Smooth muscle cell (in vitro differentiated cells): ENCODE measurements around the gene BRSK1. TPM values are rescaled to one million over a fixed set of nuclear protein-coding genes. Genes with fewer than 3 reads are reported as not detected.

ENCODE experiments used
- DNase-seq: peaks from one replicate; lab custom pipeline; 2025; ENCODE audit not compliant: unreplicated experiment; lab: John Stamatoyannopoulos, UW
- H2AFZ ChIP-seq: fragments of 200-600 bp; sonication (generic); 2 replicates; pipeline ENCODE4 v1.6.0; 2016; ENCODE audit warnings: antibody characterized with exemption, low read depth, mild to moderate bottlenecking
- H3F3A ChIP-seq: fragments of 200-600 bp; sonication (generic); 2 replicates; pipeline ENCODE4 v1.6.0; 2017; ENCODE audit warnings: antibody characterized with exemption, low read depth
- H3K27ac ChIP-seq: fragments of 200-600 bp; sonication (generic); 2 replicates; pipeline ENCODE4 v1.5.1; 2016; ENCODE audit warnings: low read depth, mild to moderate bottlenecking
- H3K27me3 ChIP-seq: fragments of 200-600 bp; sonication (generic); 2 replicates; pipeline ENCODE4 v1.6.1; 2016; ENCODE audit warnings: low read depth, mild to moderate bottlenecking
- H3K36me3 ChIP-seq: fragments of 200-600 bp; sonication (generic); 2 replicates; pipeline ENCODE4 v1.5.1; 2016; ENCODE audit warnings: low read depth
- H3K4me1 ChIP-seq: fragments of 200-600 bp; sonication (generic); 2 replicates; pipeline ENCODE4 v1.5.1; 2016; ENCODE audit warnings: low read depth
- H3K4me2 ChIP-seq: fragments of 200-600 bp; sonication (generic); 2 replicates; pipeline ENCODE4 v1.6.0; 2016; ENCODE audit warnings: mild to moderate bottlenecking
- H3K4me3 ChIP-seq: fragments of 200-600 bp; sonication (generic); 2 replicates; pipeline ENCODE4 v1.5.1; 2016; ENCODE audit warnings: mild to moderate bottlenecking
- H3K79me2 ChIP-seq: fragments of 200-600 bp; sonication (generic); 2 replicates; pipeline ENCODE4 v1.6.0; 2016; ENCODE audit warnings: low read depth, mild to moderate bottlenecking
- H3K9ac ChIP-seq: fragments of 200-600 bp; sonication (generic); 2 replicates; pipeline ENCODE4 v1.6.0; 2016; ENCODE audit warnings: low read depth
- H3K9me3 ChIP-seq: fragments of 200-600 bp; sonication (generic); replicated peaks from 2 replicates; pipeline ENCODE4 v1.5.1; 2016; ENCODE audit warnings: low read depth
- H4K20me1 ChIP-seq: fragments of 200-600 bp; sonication (generic); 2 replicates; pipeline ENCODE4 v1.6.0; 2016; ENCODE audit warnings: low read depth
- WGBS: methylation state at CpG from one replicate; pipeline ENCODE4 v1.1.7; 2016; ENCODE audit warnings: low lambda C conversion rate; 5-methylcytosine and 5-hydroxymethylcytosine counted together
- polyA plus RNA-seq: library from polyadenylated mRNA; unstranded; fragments of >200 nt; fragmentation: Nextera tagmentation; extraction: Ambion mirVana; gene quantifications from 2 replicates; pipeline ENCODE4 v1.2.1, GENCODE V29; 2016
- total RNA-seq: library from RNA; depleted of rRNA; stranded (reverse); fragments of >200 nt; gene quantifications from 2 replicates; pipeline ENCODE4 v1.2.3, GENCODE V29; 2014
- TF ChIP-seq, protein P1 (sequence below): fragments of 200-600 bp; sonication (generic); IDR thresholded peaks from 2 replicates; pipeline ENCODE4 v1.5.1; 2017; ENCODE audit warnings: borderline replicate concordance, mild to moderate bottlenecking, antibody characterized with exemption; ENCODE audit not compliant: insufficient read depth, poor library complexity, severe bottlenecking

Gene BRSK1
- total and polyA plus RNA-seq, 2 experiments from 2014 or later: 3.0 to 5.0 TPM

DNA sequence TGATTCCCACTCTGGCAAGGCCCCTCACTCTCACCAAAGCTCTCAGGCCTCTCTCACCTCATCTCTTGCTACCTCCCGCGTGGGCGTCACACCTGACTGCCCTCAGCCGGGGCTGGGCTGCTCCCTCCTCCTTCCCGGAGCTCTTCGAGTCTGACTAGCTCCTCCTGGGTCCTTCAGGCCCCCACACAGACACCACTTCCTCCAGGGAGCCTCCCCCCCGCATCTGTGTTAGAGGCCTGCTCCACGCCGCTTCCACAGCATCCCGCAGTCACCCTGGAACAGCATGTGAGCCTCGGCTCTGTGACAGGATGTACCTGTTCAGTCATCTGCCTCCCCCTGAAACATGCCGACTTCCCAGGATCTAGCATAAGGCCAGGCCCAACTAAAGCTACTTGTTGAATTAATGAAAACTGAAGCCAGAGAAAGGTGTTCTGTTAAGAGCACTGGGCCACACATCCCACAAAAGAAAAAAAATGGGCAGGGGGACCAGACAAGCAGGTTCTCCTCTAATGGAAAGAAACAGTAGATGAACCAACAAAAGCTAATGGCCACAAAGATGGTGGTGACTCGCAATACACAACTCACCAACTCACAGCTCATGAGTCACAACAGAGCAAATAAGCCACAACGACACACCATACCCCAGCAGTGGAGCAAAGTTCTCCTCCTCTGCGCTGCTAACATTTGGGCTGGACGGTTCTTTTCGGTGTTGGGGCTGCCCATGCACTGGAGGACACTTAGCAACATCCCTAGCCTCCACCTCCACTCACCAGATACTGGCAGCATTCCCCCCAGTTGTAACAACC lies 28.0 kb upstream of the BRSK1 start:
- TF ChIP-seq, protein P1, sequence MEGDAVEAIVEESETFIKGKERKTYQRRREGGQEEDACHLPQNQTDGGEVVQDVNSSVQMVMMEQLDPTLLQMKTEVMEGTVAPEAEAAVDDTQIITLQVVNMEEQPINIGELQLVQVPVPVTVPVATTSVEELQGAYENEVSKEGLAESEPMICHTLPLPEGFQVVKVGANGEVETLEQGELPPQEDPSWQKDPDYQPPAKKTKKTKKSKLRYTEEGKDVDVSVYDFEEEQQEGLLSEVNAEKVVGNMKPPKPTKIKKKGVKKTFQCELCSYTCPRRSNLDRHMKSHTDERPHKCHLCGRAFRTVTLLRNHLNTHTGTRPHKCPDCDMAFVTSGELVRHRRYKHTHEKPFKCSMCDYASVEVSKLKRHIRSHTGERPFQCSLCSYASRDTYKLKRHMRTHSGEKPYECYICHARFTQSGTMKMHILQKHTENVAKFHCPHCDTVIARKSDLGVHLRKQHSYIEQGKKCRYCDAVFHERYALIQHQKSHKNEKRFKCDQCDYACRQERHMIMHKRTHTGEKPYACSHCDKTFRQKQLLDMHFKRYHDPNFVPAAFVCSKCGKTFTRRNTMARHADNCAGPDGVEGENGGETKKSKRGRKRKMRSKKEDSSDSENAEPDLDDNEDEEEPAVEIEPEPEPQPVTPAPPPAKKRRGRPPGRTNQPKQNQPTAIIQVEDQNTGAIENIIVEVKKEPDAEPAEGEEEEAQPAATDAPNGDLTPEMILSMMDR: no peak
- 80% methylated on average over 17 of the region's 17 CpGs for WGBS
- H3K36me3 ChIP-seq: no peaks in the 10 kb centered on the region
- peaks cover 14% of the 10 kb centered on the region for H3F3A ChIP-seq
- peak overlapping the region; percentile 100 for H3K4me2 ChIP-seq
- H3K9ac ChIP-seq: no peak overlapping the region
- peaks cover 74% of the 10 kb centered on the region for H4K20me1 ChIP-seq
- no peak for DNase-seq
- no peak overlapping the region for H3K27ac ChIP-seq
- H3K9me3 ChIP-seq: no peaks in the 10 kb centered on the region
- peaks cover 33% of the 10 kb centered on the region for H3K4me1 ChIP-seq
- no peaks in the 10 kb centered on the region for H3K27me3 ChIP-seq
- peaks cover 75% of the 10 kb centered on the region for H3K79me2 ChIP-seq
- H2AFZ ChIP-seq: no peak overlapping the region
- peak overlapping the region; percentile 90 for H3K4me3 ChIP-seq

DNA sequence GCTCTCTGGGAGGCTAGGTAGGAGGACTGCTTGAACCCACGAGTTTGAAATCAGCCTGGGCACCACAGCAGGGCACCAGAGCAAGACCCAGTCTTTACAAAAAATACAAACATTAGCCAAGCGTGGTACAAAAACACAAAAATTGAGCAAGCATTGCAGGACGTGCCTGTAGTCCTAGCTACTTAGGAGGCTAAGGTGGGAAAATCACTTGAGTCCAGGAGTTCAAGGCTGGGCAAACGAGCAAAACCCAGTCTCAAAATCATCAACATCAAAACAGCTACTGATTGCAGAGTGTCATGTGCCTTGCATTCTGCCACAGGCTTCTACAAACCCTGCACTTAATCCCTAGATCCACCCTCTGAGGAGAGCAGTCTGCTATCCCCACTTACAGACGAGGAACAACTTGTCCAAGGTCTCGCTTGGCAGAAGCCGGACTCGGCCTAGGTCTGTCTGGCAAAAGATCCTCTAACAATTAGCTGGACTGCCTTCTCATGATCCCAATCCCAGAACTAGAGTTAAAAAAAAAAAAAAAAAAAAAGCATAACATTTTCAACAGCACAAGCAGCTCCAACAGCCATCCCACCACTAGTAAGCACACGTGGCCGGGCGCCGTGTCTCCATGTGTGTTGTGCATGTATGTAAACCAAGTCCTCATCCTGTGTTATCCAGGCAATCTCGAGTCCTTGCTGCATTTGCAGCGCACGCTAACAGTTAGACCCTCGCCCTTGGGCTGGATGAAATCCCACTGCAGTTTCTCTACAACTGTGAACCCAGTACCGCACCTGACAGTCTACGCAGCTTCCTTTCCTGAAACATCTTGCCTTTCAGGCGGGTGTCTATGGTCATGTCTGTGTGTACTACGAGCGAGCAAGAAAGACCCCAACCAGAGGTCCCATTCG lies 27.0 kb upstream of the BRSK1 start:
- peaks cover 65% of the 10 kb centered on the region for H3K79me2 ChIP-seq
- WGBS: 74% methylated on average over 22 of the region's 22 CpGs
- no peak for DNase-seq
- peak overlapping the region; percentile 90 for H3K4me3 ChIP-seq
- no peaks in the 10 kb centered on the region for H3K36me3 ChIP-seq
- H3K4me2 ChIP-seq: peak overlapping the region; percentile 100
- no peaks in the 10 kb centered on the region for H3K9me3 ChIP-seq
- peaks cover 16% of the 10 kb centered on the region for H3F3A ChIP-seq
- TF ChIP-seq, protein P1: no peak
- H4K20me1 ChIP-seq: peaks cover 64% of the 10 kb centered on the region
- no peaks in the 10 kb centered on the region for H3K27me3 ChIP-seq
- H3K9ac ChIP-seq: no peak overlapping the region
- H3K27ac ChIP-seq: no peak overlapping the region
- no peak overlapping the region for H2AFZ ChIP-seq
- H3K4me1 ChIP-seq: peaks cover 33% of the 10 kb centered on the region

GRCh38 chr19:55257461-55258420 lies 26.1 kb upstream of the BRSK1 start:
- no peaks in the 10 kb centered on the region for H3K9me3 ChIP-seq
- H3F3A ChIP-seq: peaks cover 16% of the 10 kb centered on the region
- H3K27me3 ChIP-seq: no peaks in the 10 kb centered on the region
- TF ChIP-seq, protein P1: no peak
- H4K20me1 ChIP-seq: peaks cover 55% of the 10 kb centered on the region
- DNase-seq: no peak
- H3K4me3 ChIP-seq: peak overlapping the region; percentile 90
- H3K27ac ChIP-seq: peak overlapping the region; percentile 55
- H3K79me2 ChIP-seq: peaks cover 55% of the 10 kb centered on the region
- no peaks in the 10 kb centered on the region for H3K36me3 ChIP-seq
- H3K4me2 ChIP-seq: peak overlapping the region; percentile 100
- 14% methylated on average over 32 of the region's 51 CpGs for WGBS
- H3K9ac ChIP-seq: peak overlapping the region; percentile 77
- peaks cover 33% of the 10 kb centered on the region for H3K4me1 ChIP-seq
- no peak overlapping the region for H2AFZ ChIP-seq
